Ovary (tissue), 9 donors: ENCODE measurements around the gene LMBR1. TPM values are rescaled to one million over a fixed set of nuclear protein-coding genes. Genes with fewer than 3 reads are reported as not detected.
A peak's percentile ranks its signal among the peaks of the same experiment; 100 is the strongest.
"Not testable (repeated sequence)": the region's sequence is repeated elsewhere in the genome, so short reads cannot be mapped to it uniquely, and the experiment has no call there.

Experiments used
- DNase-seq, 5 donors: peaks; one replicate each; pipeline ENCODE4 v3.0.0-alpha.2; 2019 to 2020
- H3K27ac ChIP-seq, 2 donors: fragments of 200-600 bp; one replicate each; pipeline versions ENCODE4 v1.5.1 to v1.8.0; 2019 to 2022
- H3K27me3 ChIP-seq: fragments of 200-600 bp; one replicate; pipeline ENCODE4 v1.8.0; 2022
- H3K36me3 ChIP-seq: fragments of 200-600 bp; sonication (generic); one replicate; pipeline ENCODE4 v1.5.1; 2019
- H3K4me1 ChIP-seq: one replicate; pipeline ENCODE4 v1.8.1; 2013; ENCODE audit warnings: mild to moderate bottlenecking, moderate library complexity; ENCODE audit not compliant: insufficient read depth
- H3K4me3 ChIP-seq: fragments of 200-600 bp; sonication (generic); one replicate; pipeline ENCODE4 v1.5.1; 2017
- H3K9me3 ChIP-seq, 2 donors: fragments of 200-600 bp in 1 of 2; sonication (generic) in 1 of 2; one replicate each; pipeline versions ENCODE4 v1.5.1 to v1.8.1; 2013 to 2019; ENCODE audit warnings: mild to moderate bottlenecking in 1 of 2, moderate library complexity in 1 of 2
- CTCF ChIP-seq, 3 donors: fragments of 450-650 bp in 2 of 3; fragments of 200-600 bp in 1 of 3; IDR thresholded peaks; one replicate each; pipeline versions ENCODE4 v1.5.1 to v1.8.0; 2016 to 2022; ENCODE audit warnings: antibody characterized with exemption in 3 of 3, mild to moderate bottlenecking in 1 of 3
- EP300 ChIP-seq: sonication (generic); formaldehyde crosslinking; IDR thresholded peaks from one replicate; pipeline ENCODE4 v1.6.1; 2017; ENCODE audit warnings: antibody characterized with exemption
- POLR2A ChIP-seq: fragments of 450-650 bp; IDR thresholded peaks from one replicate; pipeline ENCODE4 v1.6.1; 2017; ENCODE audit warnings: antibody characterized with exemption, mild to moderate bottlenecking, moderate library complexity
- WGBS, 3 donors: extraction: QIAGEN DNeasy Blood & Tissue Kit in 1 of 3; methylation state at CpG; one replicate each; pipeline versions ENCODE4 v1.1.5 to v1.1.7; 2013 to 2017; 5-methylcytosine and 5-hydroxymethylcytosine counted together
- intact Hi-C, 4 donors: fragments of 100-400 bp; cut with DNase I; formaldehyde crosslinking; loops; one replicate each; pipeline versions ENCODE4 v1.11.0 to v1.15.1; 2022 to 2023
- polyA plus RNA-seq, 2 donors: library from polyadenylated mRNA; stranded (reverse); fragments of 200-250 nt in 1 of 2; fragments of 350-450 nt in 1 of 2; fragmentation: Illumina TruSeq in 1 of 2; extraction: RNeasy Lipid Tissue Mini Kit (QIAGEN cat#74804) in 1 of 2; gene quantifications; one replicate each; pipeline ENCODE4 v1.2.3, GENCODE V29; 2013 to 2014
- total RNA-seq, 7 donors: library from RNA; depleted of rRNA in 2 of 7; stranded (reverse); fragments of >200 nt in 2 of 7; fragmentation: NEBNext Ultra II Directional in 3 of 7; extraction: Animal tissue kit (Norgen Biotek cat#: 25700) in 3 of 7; gene quantifications; one replicate each; pipeline versions ENCODE4 v1.1.0 to v1.2.4, GENCODE V29; 2016 to 2023
- donor health status: DM: no; HTN: no; CAD: no; lungs with moderate emphysema.
- donor health status: DM: no; HTN: no; CAD: no.
- donor health status: Bipolar disorder and iron deficiency.
- donor health status: DM: yes; HTN: yes; CAD: no.
- donor health status: DM: no; HTN: no; CAD: no.
- donor health status: DM: yes; HTN: yes; CAD: no.

The LMBR1 gene
- total and polyA plus RNA-seq, 9 donors: 20.0 to 77.1 (median 54.2) TPM

- H3K9me3 ChIP-seq: peaks cover 0 to 5% of the 10 kb centered on the region in 2 donors
- intact Hi-C loops: no loop called here
Measured at GRCh38 chr7:156858523-156858922, 34.5 kb downstream of the LMBR1 start.

GRCh38 chr7:156857757-156858156, 35.2 kb downstream of the LMBR1 start:
- 96 to 100% (median 99%) methylated on average over 1 of the region's 1 CpG for WGBS, 3 donors

More at GRCh38 chr7:156858523-156858922, 34.5 kb downstream of the LMBR1 start:
- DNase-seq: no peak
- TF ChIP-seq CTCF (IDR thresholded peaks at IDR 0.05) (no peak), POLR2A (no peak), EP300 (no peak)
- no peak overlapping the region for H3K27ac ChIP-seq
- H3K4me3 ChIP-seq: no peak overlapping the region
- H3K4me1 ChIP-seq: no peaks in the 10 kb centered on the region
- no peaks in the 10 kb centered on the region for H3K27me3 ChIP-seq
- H3K36me3 ChIP-seq: no peaks in the 10 kb centered on the region

DNA sequence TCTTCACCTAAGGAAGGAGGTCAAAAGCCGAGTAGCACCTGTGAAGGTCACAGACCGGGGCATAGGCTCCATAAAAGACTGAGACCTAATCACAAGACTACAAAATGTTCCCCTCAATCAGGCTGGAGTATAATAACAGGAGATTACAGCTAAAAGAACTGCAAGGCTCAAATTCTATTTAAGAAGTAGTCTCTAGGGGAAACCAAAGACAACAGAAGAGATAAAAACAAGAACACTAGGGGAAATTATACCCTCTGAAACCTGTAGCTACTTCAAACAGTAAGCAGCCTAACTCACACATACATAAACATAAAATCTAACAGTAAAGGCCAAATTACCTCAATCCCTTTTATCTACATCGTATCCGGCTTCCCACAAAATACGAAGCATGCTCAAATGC, 38.3 kb downstream of the LMBR1 start:
- Histone ChIP-seq H3K9me3 (no peaks in the 10 kb centered on the region), H3K4me3 (no peak overlapping the region), H3K27me3 (no peaks in the 10 kb centered on the region), H3K36me3 (no peaks in the 10 kb centered on the region), H3K27ac (no peak overlapping the region), H3K4me1 (no peaks in the 10 kb centered on the region)
- TF ChIP-seq POLR2A: no peak
- TF ChIP-seq EP300: no peak
- TF ChIP-seq CTCF (IDR thresholded peaks at IDR 0.05): no peak
- 96 to 98% (median 96%) methylated on average over 5 of the region's 5 CpGs for WGBS, 3 donors
- intact Hi-C loops: no loop called here
- no peak for DNase-seq

More at GRCh38 chr7:156857757-156858156, 35.2 kb downstream of the LMBR1 start:
- TF ChIP-seq EP300: no peak
- no peak for DNase-seq
- Histone ChIP-seq H3K4me3 (no peak overlapping the region), H3K27me3 (no peaks in the 10 kb centered on the region), H3K36me3 (no peaks in the 10 kb centered on the region), H3K27ac (no peak overlapping the region), H3K4me1 (no peaks in the 10 kb centered on the region), H3K9me3 (peaks cover 0 to 5% of the 10 kb centered on the region in 2 donors)
- intact Hi-C loops: no loop called here

DNA sequence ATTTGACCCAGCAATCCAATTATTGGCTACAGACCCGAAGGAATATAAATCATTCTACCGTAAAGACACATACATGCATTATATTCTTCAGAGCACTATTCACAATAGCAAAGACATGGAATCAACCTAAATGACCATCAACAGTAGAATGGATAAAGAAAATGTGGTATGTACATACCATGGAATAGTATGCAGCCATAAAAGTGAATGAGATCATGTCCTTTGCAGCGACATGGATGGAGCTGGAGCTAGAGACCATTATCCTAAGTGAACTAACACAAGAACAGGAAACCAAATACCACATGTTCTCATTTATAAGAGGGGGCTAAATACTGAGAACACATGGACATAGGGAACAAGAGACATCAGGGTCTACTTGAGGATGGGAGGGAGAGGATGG, 44.0 kb downstream of the LMBR1 start:
- H3K36me3 ChIP-seq: no peaks in the 10 kb centered on the region
- H3K27ac ChIP-seq: no peak overlapping the region
- 98 to 100% (median 99%) methylated on average over 3 of the region's 3 CpGs for WGBS, 3 donors
- no peak for TF ChIP-seq POLR2A
- no peak for TF ChIP-seq CTCF (IDR thresholded peaks at IDR 0.05)
- TF ChIP-seq EP300: no peak
- H3K9me3 ChIP-seq: no peaks in the 10 kb centered on the region
- no peaks in the 10 kb centered on the region for H3K27me3 ChIP-seq
- no peak overlapping the region for H3K4me3 ChIP-seq
- DNase-seq: no peak
- H3K4me1 ChIP-seq: no peaks in the 10 kb centered on the region
- intact Hi-C loops: no loop called here

GRCh38 chr7:156845379-156846101, 47.4 kb downstream of the LMBR1 start:
- Histone ChIP-seq H3K27ac (no peak overlapping the region), H3K9me3 (no peaks in the 10 kb centered on the region), H3K27me3 (no peaks in the 10 kb centered on the region), H3K36me3 (no peaks in the 10 kb centered on the region), H3K4me1 (peaks cover 7% of the 10 kb centered on the region), H3K4me3 (no peak overlapping the region)
- DNase-seq: no peak
- WGBS, 3 donors: 69 to 72% (median 71%) methylated on average over 5 of the region's 5 CpGs
- intact Hi-C loops: no loop called here
- no peak for TF ChIP-seq POLR2A
- TF ChIP-seq CTCF (IDR thresholded peaks at IDR 0.05): no peak
- TF ChIP-seq EP300: no peak

DNA sequence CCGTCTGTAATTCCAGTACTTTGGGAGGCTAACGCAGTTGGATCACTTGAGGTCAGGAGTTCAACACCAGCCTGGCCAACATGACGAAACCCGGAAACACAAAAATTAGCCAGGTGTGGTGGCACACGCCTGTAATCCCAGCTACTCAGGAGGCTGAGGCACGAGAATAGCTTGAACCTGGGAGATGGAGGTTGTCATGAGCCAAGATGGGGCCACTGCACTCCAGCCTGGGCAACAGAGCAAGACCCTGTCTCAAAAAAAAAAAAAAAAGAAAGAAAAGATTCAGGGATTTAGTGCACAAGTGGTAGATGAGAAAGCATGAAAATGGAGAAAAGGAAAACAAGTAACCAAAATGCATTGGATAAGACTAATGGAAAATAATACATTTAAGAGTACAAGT, 49.4 kb downstream of the LMBR1 start:
- H3K4me1 ChIP-seq, intact Hi-C loops, H3K4me3 ChIP-seq, H3K9me3 ChIP-seq, DNase-seq, H3K27me3 ChIP-seq, H3K36me3 ChIP-seq: not testable (repeated sequence)
- 73 to 86% (median 76%) methylated on average over 6 of the region's 6 CpGs for WGBS, 3 donors
- peak overlapping the region in 1 of 2 donors; percentile 45 for H3K27ac ChIP-seq
